HPDE6-E6E7 (cell line): Measurements from ENCODE around the gene ARID1B.
A peak's percentile ranks its signal among the peaks of the same experiment; 100 is the strongest.

Source experiments
- DNase-seq: peaks from one replicate; pipeline ENCODE4 v3.0.0; 2011; ENCODE audit warnings: missing footprints; ENCODE audit errors: extremely low spot score

The ARID1B gene

GRCh38 chr6:157181649-157182048 lies 404.5 kb downstream of the ARID1B start:
- peak; percentile 57 for DNase-seq

DNA sequence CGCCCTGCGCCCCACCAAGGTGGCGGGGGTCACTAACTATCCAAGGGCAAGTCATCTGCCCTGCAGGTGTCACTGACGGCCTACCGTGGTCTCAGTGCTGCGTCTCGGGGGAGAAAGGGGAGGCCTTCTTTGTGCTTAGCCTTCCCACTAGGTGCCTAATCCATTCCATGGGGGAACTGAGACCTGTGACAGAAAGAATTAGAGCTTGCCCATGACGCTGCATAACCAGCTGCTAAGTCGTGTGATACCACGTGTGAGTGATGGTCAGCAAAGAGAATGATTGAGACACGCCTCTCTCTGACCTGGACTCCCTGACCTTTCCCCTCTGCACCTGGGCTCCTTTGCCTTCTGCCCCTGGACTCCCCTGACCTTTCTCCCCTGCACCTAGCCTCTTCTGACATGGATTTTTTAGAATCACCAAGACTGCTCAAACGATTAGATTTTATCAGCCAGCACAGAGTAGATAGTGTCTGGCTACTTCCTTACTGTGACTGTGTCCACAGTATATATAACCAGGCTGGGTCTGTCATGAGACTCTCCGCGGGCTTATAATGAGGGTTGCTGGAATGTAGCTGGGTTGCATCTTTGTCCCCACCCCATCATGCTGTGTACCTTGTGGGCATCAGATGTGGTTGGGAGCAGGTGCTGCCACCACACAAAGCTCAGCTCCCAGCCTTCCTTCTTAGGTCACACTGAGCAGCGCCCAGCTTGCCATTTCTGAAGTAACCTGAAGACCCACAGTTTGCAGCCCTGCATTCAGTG lies 405.5 kb downstream of the ARID1B start:
- no peak for DNase-seq

DNA sequence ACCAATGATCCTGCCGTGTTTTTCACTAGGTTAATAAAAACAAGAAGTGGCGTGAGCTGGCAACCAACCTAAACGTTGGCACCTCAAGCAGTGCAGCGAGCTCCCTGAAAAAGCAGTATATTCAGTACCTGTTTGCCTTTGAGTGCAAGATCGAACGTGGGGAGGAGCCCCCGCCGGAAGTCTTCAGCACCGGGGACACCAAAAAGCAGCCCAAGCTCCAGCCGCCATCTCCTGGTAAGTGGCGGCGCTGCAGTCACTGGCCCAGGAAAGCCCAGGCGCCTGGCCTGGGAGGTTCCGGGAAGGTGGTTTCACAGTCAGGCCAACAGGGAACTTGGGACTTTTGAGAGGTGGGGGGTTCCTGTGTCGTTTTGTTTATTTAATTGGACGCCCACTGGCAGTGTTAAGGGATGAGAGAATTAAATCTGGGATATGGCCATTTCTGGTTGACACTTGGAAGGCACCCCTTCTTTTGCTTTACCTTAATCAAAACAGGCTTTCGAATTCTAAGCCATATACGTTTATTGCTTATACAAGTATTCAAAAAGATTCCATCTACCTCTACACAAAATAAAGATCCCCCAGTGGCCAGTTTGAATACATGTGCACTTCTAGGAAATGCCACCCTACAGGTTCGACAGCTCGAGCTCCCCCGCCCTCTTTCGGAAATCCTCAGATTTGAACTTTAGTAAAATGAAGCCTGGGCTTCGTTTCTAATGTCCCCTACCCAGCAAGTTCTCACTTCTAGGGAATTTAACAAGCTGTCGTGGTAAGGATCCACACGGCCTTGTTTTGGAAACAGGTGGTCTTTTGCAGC lies 407.2 kb downstream of the ARID1B start:
- DNase-seq = peak; percentile 59

DNA sequence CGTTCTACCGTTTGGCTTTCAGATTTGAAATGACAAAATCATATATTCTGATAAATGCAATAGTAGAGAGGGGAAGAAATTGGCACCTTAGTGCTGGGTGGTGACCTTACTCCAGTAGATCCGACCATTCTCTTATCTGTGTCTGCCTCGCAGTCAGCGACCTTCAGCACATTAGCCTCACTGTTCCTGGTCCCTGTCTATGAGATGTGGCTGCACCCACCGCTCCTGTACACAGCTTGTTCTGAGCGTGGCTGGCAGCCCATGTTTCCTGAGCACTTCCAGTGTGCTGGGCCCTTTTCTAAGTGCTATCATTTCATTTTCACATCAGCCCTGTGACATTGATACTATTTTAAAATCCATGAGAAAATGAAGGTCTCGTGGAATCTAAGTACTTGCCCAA lies 408.0 kb downstream of the ARID1B start:
- DNase-seq = no peak

- no peak for DNase-seq
Observed at GRCh38 chr6:157185986-157186385, 408.8 kb downstream of the ARID1B start.

DNA sequence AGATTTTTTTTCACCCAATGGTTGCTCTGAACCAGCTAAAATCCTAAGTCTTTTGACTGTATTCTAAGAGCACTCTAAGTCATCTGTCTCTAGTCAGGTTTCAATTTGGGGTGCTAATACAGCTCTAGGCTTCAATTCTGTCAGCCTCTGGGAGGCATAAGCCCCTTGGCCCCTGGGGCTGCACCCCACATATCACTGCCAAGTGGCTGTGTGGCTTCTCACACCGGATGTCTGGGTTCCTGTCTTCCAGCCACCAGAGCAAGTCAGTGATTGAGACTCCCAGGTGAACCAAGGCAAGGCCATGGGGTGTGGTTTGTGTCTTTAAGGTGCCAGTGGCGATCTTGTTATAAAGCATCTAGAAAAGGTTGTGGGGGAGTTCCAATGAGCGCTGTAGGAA lies 409.6 kb downstream of the ARID1B start:
- DNase-seq = no peak

DNA sequence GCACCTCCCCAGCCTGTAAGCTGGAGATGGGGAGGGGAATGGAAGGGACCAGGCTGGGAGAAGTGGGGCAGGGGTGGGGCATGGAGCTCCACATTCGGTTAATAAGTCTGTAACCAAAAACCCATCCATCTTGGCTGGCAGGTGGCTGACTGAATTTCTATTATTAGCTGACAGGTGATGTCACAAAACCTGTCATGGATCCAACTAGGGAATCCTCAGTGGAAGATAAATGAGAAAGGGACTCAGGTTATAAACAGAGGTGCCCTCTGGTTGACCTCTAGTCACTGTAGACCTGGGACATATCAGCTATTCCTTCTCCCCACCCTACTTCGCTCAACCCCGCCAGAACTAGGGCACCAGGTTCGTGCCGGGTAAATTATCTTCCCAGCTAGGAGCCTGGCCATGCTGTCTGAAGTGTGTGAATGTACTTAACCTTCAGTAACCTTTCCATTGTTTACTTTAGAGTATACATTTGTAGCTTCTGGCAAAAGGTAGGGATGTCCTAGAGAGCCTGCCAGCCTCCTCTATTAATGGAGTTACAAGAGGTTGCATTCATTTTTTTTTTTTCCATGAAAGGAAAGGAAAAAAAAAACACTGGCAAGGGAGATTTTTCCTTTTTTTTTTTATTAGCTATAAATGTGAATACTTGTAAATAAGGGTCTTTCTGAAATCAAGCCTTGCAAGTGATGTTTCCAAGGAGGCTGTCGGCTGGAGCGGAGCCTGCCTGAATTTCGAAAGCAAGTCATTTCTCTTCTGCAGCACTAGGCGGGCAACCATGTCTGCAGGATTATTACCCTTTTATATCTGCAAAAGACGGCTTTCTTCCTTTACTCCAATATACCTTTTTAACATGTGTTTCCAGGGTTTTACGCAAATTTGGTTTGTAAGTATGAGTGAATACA lies 410.3 kb downstream of the ARID1B start:
- no peak for DNase-seq

DNA sequence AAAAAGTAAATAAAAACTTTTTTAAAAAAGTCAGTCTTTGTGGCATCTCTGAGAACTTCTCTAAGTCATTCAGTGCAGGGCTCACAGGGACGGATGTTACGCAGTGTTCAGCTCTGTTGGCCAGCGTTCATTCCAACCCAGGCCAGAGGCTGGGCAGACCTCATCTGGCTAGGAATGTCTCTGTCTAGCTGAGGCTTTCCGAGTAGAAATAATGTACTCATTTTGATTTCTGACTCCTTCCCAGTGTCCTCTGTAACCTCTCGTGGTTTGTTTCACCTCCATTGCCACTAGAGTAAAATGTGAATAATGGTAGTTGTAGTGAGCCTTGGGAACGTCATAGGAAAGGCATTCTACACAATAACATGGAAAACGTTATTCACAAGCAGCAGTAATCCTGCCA lies 411.0 kb downstream of the ARID1B start:
- no peak for DNase-seq

DNA sequence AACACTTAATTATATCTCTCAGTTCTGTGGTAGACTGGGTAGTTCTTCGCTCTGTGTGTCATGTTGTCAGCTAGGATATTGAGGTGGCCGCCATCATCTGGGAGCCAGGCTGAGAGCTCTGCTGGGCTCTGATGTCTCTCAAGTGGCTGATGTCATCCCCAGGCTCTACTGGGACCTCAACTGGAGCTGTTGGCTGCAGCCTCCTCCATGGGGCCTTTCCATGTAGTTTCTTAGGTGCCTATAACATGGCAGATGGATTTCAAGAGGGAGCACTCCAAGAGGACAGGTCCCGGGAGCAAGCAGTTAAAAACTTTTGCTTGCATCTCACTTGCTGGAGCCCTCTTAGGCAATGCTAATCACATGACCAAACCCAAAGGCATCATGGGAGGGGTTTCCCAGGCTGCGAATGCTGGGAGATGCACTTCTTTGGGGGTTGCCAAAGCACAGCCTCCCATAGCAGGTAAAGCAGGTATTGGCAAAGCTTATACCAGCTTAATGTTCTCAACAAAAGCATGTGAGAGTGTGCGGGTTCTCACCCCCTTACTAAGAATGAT lies 416.3 kb downstream of the ARID1B start:
- DNase-seq = no peak

DNA sequence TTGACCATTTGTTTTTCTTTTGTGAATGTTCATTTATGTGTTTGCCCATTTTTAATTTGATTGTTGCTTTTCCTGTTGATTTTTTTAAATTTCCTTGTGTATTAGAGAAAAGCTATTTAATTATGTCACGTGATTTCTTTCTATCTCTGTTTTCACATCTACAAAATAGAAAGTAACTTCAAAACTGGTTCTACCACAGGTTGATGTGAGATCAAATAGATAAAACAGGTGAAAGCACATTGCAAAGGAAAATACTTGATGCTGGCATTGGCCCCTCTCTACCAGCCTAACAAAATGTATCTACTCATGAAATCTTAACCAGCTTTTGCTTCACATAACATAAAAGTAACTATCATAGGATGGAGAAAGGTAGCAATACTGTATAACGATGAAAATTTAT lies 416.9 kb downstream of the ARID1B start:
- no peak for DNase-seq

GRCh38 chr6:157194643-157195042 lies 417.5 kb downstream of the ARID1B start:
- no peak for DNase-seq

GRCh38 chr6:157196391-157196790 lies 419.2 kb downstream of the ARID1B start:
- no peak for DNase-seq

GRCh38 chr6:157198425-157199279 lies 421.5 kb downstream of the ARID1B start:
- peak; percentile 83 for DNase-seq

DNA sequence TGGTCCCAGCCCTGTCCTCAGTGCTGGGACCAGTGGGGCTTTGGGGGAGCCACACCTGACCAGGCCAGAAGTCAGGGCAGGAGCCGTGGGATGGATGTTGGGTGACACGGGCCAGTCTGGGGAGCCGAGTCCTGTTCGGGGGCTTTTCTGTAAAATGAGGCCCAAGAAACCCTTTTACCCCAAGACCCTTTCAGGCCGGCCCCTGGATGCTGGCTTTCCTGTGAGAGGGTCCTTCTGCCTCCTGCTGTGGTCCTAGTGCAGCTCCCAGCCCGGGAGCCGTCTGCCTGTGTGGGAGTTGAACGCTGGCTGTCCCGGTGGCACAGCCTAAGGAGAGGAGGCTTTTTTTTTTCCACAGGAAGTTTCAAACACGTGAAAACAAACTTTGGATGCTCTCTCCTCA lies 422.9 kb downstream of the ARID1B start:
- DNase-seq = no peak

GRCh38 chr6:157200611-157201010 lies 423.4 kb downstream of the ARID1B start:
- no peak for DNase-seq

DNA sequence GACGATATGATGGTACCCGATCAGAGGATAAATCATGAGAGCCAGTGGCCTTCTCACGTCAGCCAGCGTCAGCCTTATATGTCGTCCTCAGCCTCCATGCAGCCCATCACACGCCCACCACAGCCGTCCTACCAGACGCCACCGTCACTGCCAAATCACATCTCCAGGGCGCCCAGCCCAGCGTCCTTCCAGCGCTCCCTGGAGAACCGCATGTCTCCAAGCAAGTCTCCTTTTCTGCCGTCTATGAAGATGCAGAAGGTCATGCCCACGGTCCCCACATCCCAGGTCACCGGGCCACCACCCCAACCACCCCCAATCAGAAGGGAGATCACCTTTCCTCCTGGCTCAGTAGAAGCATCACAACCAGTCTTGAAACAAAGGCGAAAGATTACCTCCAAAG lies 423.9 kb downstream of the ARID1B start:
- DNase-seq = no peak

DNA sequence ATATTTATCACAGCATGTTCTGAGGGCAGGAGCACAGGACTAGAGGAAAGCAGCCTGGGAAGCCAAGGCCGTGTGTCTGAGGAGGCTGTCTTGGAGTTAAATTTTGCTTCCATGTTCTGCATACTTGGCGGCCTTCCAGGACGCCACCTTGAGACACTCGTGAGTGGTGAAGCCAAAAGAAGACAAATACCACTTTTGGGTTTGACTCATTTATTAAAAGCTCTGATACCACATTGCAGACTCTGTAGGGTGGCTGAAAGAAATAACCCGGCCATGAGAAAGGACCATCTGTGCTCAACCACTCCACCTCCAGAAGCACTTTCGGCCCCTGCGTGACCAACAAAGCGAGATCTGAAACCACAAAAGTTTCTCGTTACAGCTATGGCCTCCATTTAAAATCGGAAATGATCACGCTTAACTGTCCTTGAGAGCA lies 426.1 kb downstream of the ARID1B start:
- no peak for DNase-seq

DNA sequence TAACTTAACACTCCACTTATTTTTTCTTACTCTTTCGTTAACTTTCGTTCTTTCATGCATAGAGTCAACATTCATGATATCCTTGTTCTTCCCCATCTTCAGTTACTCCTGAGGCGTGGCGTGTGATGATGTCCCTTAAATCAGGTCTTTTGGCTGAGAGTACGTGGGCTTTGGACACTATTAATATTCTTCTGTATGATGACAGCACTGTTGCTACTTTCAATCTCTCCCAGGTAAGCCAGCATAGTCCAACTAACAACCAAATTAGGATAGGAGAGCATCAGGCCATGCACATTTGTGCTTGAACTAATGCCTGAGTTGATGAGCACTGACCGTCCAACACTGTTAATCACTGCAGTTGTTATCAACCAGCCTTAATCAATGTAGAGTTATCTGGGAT lies 426.6 kb downstream of the ARID1B start:
- no peak for DNase-seq

GRCh38 chr6:157205473-157206358 lies 428.5 kb downstream of the ARID1B start:
- DNase-seq = no peak

GRCh38 chr6:157206359-157206815 lies 429.2 kb downstream of the ARID1B start:
- DNase-seq = no peak
